GM03348 (cell line): Measurements from ENCODE around the gene IZUMO1R.
"Not testable (repeated sequence)": the region's sequence is repeated elsewhere in the genome, so short reads cannot be mapped to it uniquely, and the experiment has no call there.

ENCODE experiments used
- DNase-seq: peaks from one replicate; pipeline ENCODE4 v3.0.0; 2012; ENCODE audit warnings: low spot score

IZUMO1R gene

DNA sequence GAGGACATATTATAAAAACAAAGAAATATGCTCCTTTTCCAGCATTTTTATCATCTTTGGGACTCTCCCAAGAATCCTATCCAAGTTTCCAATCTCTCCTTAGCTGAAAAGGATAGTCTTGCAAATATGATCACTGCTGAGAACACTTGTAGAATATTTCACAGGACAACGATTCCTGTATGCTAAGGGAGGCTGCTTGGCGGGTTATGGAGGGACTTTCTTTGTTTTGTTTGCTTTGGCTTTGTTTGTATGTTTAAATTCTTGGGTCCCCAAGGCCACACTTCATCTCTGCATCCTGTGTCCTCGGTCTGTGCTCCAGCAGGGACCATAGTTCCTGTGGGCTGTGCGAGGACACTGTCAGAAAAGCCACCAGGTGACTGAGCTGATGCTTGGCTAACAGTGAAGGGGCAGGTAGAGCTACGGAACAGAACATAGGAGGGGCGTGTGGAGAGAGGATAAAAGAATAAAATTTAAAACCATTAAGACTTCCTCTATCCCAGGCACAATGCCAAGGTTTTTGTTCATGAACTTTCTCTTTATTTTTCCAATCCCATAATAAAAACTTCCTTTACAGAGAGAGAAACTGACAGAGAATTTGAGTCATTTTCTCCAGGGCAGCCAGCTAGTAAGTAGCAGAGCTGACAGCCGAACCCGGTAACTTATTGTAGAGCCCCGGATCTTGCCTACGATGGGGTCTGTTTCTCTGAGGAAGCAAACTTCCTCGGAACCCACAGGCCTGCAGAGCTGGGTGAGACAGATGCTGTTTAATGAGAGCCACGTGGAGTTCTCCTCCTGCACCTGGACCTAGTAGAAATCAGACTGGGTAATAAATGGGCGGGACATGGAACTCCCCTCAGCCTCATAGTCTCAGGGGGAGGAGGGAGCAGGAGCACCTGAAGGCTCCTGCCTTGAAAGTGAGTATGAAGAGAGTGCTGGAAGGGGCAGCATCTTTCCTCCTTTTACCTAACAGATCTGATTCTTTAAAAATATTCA lies at the start of gene IZUMO1R:
Gene IZUMO1R (plus strand): TSS at position 615 of the 993 bp plus-strand sequence. CDS start 1,057 bp downstream, outside the sequence.
- DNase-seq = no peak

DNA sequence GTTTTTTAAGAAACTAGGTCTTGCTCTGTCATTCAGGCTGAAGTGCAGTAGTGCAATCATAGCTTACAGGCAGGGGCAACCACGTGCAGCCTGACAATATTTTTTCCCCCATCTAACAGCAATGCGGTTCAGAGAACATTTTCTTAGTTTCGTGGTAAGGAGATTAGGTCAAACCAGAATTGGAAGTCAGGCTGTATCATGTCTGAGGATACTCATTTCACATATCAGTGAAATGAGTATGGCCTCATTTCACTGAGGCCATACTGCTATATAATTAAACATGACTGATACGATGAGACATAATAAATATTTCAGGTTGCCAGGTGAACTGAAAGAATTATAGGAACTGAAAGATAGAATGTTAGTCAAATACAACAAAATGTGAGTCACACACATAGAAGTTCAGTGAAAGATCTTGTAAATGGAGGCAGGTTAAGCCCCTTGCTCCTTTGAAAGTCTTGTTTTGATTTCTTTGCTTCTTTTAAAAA lies 32.5 kb upstream of the IZUMO1R start:
- no peak for DNase-seq

DNA sequence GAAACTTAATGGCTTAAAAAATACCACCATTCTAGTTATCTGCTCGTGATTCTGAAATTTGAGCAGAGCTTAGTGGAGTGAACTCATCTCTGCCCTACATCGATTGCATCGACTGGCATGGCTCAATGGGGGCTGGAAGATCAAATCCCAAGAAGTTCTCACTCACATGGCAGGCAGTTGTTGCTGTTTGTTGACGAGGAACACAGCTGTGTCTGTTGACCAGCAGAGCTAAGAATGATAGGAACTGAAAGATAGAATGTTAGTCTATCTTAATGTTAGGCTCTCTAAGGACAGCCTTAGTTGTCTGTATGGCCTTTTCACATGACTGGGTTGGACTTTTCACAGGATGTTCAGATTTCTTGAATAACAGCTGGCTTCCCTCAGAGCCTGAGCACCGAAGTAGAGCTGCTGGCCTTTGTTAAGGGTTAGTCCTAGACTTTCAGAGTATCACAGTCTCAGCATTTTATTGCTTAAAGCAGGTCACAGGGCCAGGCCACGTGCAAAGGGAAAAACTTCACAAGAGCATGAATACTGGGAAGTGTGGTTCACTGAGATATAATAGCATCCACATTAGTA lies 31.6 kb upstream of the IZUMO1R start:
- no peak for DNase-seq

- DNase-seq = no peak
Measured at GRCh38 chr11:94275961-94276360, 28.4 kb upstream of the IZUMO1R start.

DNA sequence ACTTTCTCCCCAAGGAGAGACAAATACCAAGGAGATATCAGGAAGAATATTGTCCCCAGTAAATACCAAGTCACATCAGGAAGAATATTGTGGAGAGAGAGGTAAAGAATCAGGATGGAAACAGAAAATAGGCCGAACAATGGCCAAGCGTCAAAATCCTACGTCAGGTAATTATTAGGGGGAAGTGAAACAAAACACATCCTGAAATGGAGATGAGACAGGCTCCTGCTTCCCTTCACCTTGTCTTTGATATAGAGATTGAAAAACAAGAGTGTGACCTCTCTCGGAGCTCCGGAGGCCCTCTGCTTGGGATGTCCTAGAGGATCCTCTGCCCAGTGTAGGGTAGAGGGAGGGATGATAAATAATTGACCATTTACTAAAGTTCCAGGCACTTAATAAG lies 27.4 kb upstream of the IZUMO1R start:
- DNase-seq = no peak

GRCh38 chr11:94278207-94278606 lies 26.2 kb upstream of the IZUMO1R start:
- DNase-seq = not testable (repeated sequence)

DNA sequence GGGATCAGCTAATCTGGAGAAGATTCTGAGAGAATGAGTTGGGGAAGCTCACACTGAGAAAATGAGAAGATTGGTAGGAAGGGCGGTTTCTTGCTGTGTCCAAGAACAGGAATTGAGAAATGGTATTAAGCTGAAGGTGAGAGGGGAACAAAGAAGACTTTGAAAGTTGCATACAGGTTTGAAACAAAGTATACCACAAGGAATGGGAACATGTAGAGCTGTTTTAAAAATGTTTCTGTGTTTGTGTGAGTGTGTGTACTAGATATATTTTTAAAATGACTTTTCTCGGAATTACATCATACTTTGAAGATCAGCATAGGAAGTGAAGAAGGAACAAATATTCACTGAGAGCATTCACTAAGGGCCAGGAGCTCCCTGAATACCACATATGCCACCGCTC lies 24.4 kb upstream of the IZUMO1R start:
- no peak for DNase-seq

- DNase-seq = no peak
Measured at GRCh38 chr11:94281324-94281723, 23.1 kb upstream of the IZUMO1R start.

GRCh38 chr11:94283678-94284077 lies 20.7 kb upstream of the IZUMO1R start:
- DNase-seq = no peak

- DNase-seq = no peak
Measured at GRCh38 chr11:94295534-94295933, 8.8 kb upstream of the IZUMO1R start.

- no peak for DNase-seq
Measured at GRCh38 chr11:94297985-94298576, 6.3 kb upstream of the IZUMO1R start.

GRCh38 chr11:94302776-94303175 lies 1.6 kb upstream of the IZUMO1R start:
- DNase-seq = no peak

DNA sequence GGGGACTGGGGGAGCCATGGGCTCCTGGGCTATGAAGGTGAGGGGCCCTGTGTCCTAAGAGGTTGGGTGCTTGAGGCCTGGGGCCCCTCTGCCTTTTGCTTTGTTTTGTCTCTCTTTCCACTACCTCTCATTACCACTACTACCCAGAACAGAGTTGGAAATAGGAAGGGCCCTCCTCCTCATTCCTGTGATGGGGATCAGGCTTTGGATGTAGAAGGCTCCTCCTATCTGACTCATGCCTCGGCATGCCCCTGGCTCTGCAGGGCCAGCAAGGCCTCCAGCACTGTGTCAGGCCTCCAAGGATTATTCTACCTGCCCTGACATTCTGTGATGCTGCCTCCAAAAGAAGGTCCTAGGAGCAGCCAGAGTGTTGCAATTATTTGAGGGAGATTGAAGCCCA lies 766 bp downstream of the IZUMO1R start:
- DNase-seq = peak; percentile 62

DNA sequence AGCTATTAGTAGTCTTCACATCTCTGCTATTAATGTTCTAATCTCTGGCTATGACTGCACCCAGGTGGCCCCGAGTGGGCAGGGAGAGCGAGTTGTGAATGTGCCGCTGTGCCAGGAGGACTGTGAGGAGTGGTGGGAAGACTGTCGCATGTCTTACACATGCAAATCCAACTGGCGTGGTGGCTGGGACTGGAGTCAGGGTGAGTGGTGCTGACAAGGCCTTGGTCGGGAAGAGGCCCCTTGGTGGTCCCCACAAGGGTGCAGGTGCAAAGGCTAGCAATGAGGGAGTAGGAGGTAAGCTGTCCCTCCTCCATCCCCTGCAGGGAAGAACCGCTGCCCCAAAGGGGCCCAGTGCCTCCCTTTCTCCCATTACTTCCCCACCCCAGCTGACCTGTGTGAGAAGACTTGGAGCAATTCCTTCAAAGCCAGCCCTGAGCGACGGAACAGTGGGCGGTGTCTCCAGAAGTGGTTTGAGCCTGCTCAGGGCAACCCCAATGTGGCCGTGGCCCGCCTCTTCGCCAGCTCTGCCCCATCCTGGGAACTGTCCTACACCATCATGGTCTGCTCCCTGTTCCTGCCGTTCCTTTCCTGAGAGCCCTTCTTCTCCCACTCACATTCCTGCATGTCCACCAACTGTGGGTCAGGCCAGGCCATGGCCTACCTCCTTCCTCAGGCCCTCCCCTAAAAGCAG lies 2.9 kb downstream of the IZUMO1R start:
- DNase-seq = no peak

DNA sequence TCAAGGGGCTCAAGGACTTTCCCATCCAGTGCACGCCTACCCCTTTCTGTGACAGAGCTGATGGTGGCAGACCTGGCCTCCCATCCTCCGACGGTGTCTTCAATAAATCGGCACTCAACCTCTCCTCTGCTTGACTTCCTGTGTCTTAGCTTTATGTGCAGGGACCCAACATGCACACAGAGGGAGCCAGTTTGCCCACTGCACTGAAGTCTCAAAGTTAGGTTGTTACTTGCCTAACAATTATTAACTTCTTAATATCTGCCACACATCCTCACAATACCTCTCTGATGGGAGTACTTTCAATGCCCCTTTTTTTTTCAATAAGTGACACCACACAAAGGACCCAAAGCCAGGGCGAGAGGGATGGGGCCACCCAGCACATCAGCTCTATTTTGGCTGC lies 3.6 kb downstream of the IZUMO1R start:
- no peak for DNase-seq

DNA sequence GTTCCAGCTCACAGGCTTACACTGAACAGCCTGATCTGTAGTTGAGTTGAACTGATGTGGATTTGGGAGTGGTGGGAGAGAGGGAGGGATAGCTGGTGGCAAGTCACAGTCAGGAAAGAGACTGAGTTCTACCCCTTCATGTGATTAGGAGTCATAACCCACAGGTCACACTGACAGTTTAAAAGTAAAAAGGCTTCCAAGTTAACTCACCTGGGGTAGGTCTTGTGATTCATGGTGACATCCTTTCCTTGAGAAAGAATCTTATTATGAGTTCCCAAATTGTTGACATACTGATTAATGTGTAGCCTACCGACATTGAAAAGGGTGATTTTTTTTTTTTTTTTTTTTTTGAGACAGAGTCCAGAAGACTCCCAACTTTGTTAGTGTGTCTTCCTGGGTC lies 5.4 kb downstream of the IZUMO1R start:
- DNase-seq = no peak

DNA sequence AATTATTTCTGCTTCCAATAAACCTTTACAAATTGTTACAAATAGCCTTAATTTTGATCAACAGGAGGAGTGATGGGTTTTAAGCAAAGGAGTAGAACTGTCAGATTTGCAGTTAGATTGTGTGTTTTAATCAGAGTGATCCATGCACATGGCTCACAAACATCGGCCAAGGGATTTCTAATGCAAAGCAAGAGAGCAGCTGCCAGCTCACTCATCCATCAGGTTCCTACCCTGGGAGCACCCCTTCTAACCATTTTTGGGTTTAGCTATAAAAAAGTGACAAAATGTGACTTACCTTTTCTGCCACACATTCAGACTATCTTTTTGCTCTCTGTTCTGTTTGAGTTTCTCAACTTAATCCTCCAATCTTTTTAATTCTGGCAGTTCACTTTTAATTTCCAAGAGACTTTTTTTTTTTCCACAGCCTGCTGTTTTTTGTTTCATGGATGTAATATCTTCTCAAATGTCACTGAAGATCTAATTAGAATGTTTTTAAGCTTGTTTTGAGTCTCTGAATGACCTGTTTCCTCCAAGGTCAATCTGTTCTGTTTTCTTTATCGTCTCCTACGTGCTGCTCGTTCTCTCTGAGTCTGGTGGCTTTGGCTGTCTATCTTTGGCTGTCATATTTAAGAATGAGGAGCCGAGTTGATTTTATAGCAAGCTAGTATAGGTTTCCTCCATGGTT lies 6.0 kb downstream of the IZUMO1R start:
- DNase-seq = no peak

- no peak for DNase-seq
Measured at GRCh38 chr11:94312339-94312738, 8.0 kb downstream of the IZUMO1R start.

DNA sequence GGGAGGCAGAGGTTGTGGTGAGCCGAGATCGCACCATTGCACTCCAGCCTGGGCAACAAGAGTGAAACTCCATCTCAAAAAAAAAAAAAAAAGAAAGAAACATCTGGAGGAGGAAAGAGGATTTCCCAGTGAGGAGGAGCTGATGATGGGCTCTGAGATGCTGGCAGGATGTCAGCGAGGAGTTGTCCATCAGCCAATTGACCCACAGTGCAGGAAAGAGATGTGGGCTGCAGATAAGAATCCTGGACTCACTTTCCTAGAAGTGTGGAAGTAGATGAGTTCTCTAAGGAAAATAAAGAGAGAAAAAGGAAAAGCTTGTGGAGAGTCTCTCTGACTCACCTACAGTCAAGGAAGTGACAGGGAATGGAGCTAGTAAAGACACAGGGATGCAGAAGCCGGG lies 9.7 kb downstream of the IZUMO1R start:
- DNase-seq = no peak

DNA sequence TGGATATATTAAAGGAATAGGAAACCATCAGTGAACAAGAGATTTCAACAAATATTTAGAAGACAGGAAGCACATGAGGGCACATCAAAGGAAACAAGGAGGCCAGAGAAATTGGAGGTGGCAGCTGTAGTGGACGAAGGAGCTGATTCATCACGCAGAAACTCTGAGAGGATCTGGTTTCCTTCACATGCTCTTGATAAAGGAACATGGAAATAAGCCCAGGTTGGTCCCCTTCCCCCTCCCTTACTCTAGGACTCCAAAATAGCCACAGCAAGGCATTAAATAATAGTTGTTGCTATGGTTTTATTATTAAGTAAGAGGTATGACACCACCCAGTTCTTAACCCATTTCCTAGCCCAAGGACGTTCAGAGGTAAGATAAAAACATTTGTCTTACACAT lies 11.3 kb downstream of the IZUMO1R start:
- no peak for DNase-seq

- no peak for DNase-seq
Measured at GRCh38 chr11:94322501-94322900, 18.1 kb downstream of the IZUMO1R start.

GRCh38 chr11:94325681-94326080 lies 21.3 kb downstream of the IZUMO1R start:
- no peak for DNase-seq
